Measurements from ENCODE around the gene MDFIC. TPM values are rescaled to one million over a fixed set of nuclear protein-coding genes. Genes with fewer than 3 reads are reported as not detected.

Gene MDFIC
- total RNA-seq, 1 experiment from 2014 or later: 7.3 TPM

DNA sequence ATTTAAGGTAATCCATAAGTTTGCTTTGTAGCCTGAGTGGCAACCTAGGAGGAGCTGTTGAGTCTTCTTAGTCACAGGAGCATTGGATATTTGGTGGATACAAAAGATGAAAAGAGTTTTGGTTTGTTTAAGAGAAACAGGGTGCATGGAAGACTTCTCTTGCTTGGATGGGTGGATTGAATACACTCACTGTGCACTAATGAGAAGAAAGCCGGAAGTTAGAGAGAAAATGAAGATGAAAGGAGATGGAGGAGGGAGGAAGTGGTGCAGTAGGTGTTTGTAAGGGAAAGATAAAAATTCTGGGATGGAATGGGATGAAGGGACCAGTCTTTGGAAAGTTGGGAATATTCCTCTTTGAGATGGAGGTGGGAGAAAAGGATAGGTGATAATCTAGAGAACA, 7.7 kb downstream of the MDFIC start:
- no peak overlapping the region for H3K27ac ChIP-seq (ENCODE audit: low read length)
- DNase-seq (ENCODE audit: low read depth, low spot score): no peak
- H3K4me1 ChIP-seq (ENCODE audit: control insufficient read depth, insufficient read depth, low read length): no peaks in the 10 kb centered on the region
- ATAC-seq: no peak
- ChIA-PET POLR2A (no interaction called here), CTCF (no interaction called here)
- no peak overlapping the region for H3K4me3 ChIP-seq (ENCODE audit: low read depth in 2 of 2, low read length in 2 of 2)
- H3K36me3 ChIP-seq (ENCODE audit: control insufficient read depth, insufficient read depth, low read length): no peaks in the 10 kb centered on the region
- TF ChIP-seq, protein P1, sequence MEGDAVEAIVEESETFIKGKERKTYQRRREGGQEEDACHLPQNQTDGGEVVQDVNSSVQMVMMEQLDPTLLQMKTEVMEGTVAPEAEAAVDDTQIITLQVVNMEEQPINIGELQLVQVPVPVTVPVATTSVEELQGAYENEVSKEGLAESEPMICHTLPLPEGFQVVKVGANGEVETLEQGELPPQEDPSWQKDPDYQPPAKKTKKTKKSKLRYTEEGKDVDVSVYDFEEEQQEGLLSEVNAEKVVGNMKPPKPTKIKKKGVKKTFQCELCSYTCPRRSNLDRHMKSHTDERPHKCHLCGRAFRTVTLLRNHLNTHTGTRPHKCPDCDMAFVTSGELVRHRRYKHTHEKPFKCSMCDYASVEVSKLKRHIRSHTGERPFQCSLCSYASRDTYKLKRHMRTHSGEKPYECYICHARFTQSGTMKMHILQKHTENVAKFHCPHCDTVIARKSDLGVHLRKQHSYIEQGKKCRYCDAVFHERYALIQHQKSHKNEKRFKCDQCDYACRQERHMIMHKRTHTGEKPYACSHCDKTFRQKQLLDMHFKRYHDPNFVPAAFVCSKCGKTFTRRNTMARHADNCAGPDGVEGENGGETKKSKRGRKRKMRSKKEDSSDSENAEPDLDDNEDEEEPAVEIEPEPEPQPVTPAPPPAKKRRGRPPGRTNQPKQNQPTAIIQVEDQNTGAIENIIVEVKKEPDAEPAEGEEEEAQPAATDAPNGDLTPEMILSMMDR (IDR thresholded peaks at IDR 0.05): peak; percentile 16; the same call in 1 of the 2 replicates
- no peak for TF ChIP-seq POLR2AphosphoS5 (IDR thresholded peaks at IDR 0.05; ENCODE audit: low read depth, low read length)
- BruUV-seq (replicated peaks): no TSS peak
- H3K27me3 ChIP-seq (ENCODE audit: control insufficient read depth, insufficient read depth, low read length): no peaks in the 10 kb centered on the region
- H3K9me3 ChIP-seq (ENCODE audit: control insufficient read depth, insufficient read depth, low read depth, low read length): no peaks in the 10 kb centered on the region
- in situ Hi-C loops (cut with HindIII; ENCODE audit: low pct_unique_long_range_greater_than_20kb, low sequenced_read_pairs): no loop called here
- intact Hi-C loops (cut with micrococcal nuclease; ENCODE audit: unreplicated experiment): no loop called here

DNA sequence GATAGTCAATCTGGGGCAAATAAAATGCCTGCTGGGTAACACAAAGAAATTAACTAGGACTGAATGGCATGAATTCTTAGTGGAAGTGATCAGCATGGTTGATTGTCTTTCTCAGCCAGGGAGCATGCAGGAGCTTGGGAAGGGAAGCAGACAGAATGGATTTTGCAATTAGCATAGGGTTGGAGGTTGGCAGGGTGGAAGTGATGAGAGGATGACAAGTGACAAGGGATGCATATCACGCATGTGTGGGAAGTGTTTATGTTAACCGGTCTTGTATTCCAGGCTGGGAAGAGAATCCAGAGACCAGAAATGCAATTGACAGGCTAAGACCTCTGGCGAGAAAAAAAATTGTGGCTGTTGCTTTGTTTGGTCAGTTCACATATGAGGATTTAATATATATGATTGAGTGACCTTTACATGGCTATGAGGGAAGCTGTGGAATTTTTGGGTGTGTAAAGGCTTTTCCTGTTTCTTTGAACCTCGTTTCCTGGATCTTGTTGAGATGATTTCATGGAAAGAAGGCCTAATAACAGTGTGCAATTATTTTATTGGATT, 8.3 kb downstream of the MDFIC start:
- H3K9me3 ChIP-seq (ENCODE audit: control insufficient read depth, insufficient read depth, low read depth, low read length): no peaks in the 10 kb centered on the region
- intact Hi-C loops (cut with micrococcal nuclease; ENCODE audit: unreplicated experiment): no loop called here
- POLR2A ChIA-PET: no interaction called here
- DNase-seq (ENCODE audit: low read depth, low spot score) (no peak), ATAC-seq (no peak)
- H3K27ac ChIP-seq (ENCODE audit: low read length): no peak overlapping the region
- H3K36me3 ChIP-seq (ENCODE audit: control insufficient read depth, insufficient read depth, low read length): no peaks in the 10 kb centered on the region
- BruUV-seq (replicated peaks): no TSS peak
- H3K27me3 ChIP-seq (ENCODE audit: control insufficient read depth, insufficient read depth, low read length): no peaks in the 10 kb centered on the region
- no peak overlapping the region for H3K4me3 ChIP-seq (ENCODE audit: low read depth in 2 of 2, low read length in 2 of 2)
- in situ Hi-C loops (cut with HindIII; ENCODE audit: low pct_unique_long_range_greater_than_20kb, low sequenced_read_pairs): no loop called here
- TF ChIP-seq, protein P1 (IDR thresholded peaks at IDR 0.05): no peak
- TF ChIP-seq SIN3A (IDR thresholded peaks at IDR 0.05; ENCODE audit: borderline replicate concordance, insufficient read depth, low read depth, low read length): no peak
- TF ChIP-seq POLR2AphosphoS5 (IDR thresholded peaks at IDR 0.05; ENCODE audit: low read depth, low read length): no peak
- TF ChIP-seq TCF7L2 (IDR thresholded peaks at IDR 0.05; ENCODE audit: low read depth, low read length): no peak
- TF ChIP-seq, protein P2, sequence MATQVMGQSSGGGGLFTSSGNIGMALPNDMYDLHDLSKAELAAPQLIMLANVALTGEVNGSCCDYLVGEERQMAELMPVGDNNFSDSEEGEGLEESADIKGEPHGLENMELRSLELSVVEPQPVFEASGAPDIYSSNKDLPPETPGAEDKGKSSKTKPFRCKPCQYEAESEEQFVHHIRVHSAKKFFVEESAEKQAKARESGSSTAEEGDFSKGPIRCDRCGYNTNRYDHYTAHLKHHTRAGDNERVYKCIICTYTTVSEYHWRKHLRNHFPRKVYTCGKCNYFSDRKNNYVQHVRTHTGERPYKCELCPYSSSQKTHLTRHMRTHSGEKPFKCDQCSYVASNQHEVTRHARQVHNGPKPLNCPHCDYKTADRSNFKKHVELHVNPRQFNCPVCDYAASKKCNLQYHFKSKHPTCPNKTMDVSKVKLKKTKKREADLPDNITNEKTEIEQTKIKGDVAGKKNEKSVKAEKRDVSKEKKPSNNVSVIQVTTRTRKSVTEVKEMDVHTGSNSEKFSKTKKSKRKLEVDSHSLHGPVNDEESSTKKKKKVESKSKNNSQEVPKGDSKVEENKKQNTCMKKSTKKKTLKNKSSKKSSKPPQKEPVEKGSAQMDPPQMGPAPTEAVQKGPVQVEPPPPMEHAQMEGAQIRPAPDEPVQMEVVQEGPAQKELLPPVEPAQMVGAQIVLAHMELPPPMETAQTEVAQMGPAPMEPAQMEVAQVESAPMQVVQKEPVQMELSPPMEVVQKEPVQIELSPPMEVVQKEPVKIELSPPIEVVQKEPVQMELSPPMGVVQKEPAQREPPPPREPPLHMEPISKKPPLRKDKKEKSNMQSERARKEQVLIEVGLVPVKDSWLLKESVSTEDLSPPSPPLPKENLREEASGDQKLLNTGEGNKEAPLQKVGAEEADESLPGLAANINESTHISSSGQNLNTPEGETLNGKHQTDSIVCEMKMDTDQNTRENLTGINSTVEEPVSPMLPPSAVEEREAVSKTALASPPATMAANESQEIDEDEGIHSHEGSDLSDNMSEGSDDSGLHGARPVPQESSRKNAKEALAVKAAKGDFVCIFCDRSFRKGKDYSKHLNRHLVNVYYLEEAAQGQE (IDR thresholded peaks at IDR 0.05; ENCODE audit: insufficient read depth in 1 of 2, low read depth in 2 of 2, low read length in 1 of 2): no peak
- CTCF ChIA-PET: no interaction called here
- H3K4me1 ChIP-seq (ENCODE audit: control insufficient read depth, insufficient read depth, low read length): no peaks in the 10 kb centered on the region
